IPS-18c (cell line): ENCODE results near the gene NEUROD2.

Source experiments
- H3K4me3 ChIP-seq: 2 replicates; pipeline ENCODE4 v1.7.0; 2013; ENCODE audit warnings: low read depth, mild to moderate bottlenecking, low read length, moderate library complexity; ENCODE audit not compliant: insufficient read depth
- H3K9me3 ChIP-seq: one replicate; pipeline ENCODE4 v1.6.1; 2013; ENCODE audit warnings: mild to moderate bottlenecking, low read length, moderate library complexity; ENCODE audit not compliant: control insufficient read depth, insufficient read depth

NEUROD2 gene

DNA sequence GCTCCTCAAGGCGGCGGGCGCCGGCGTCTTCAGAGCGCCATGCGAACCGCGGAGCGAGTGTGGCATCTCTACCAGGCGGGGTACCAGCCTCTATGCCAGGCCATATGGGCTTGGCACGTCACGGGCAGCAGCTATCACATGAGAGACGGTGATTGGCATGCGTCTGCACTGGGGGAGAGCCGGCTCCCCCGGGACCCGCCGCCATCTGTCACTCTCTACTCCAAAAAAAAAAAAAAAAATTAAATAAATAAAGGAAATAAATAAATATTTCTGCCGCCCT, at the start of gene NEUROD2:
NEUROD2 (minus strand) TSS at position 70 of the 280 bp plus-strand sequence. CDS start 1,321 bp downstream, outside the sequence.
- H3K9me3 ChIP-seq, result peaks cover 2% of the 10 kb centered on the region
- peak within 1 kb of the TSS; percentile 40 for H3K4me3 ChIP-seq

DNA sequence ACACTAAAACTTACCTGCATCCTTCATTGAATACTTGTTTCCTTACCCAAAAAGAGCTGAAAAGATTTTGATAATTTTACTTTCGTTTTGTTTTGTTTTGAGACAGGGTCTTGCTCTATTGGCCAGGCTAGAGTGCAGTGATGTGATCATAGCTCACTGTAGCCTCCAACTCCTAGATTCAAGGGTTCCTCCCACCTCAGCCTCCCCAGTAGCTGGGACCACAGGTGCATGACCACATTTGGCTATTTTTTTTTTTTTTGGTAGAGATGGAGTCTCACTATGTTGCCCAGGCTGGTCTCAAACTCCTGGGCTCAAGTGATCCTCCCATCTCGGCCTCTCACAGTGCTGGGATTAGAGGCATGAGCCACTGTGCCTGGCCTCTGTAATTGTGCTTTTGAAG, 47.4 kb upstream of the NEUROD2 start:
- Histone ChIP-seq H3K4me3 (no peak overlapping the region), H3K9me3 (no peaks in the 10 kb centered on the region)

DNA sequence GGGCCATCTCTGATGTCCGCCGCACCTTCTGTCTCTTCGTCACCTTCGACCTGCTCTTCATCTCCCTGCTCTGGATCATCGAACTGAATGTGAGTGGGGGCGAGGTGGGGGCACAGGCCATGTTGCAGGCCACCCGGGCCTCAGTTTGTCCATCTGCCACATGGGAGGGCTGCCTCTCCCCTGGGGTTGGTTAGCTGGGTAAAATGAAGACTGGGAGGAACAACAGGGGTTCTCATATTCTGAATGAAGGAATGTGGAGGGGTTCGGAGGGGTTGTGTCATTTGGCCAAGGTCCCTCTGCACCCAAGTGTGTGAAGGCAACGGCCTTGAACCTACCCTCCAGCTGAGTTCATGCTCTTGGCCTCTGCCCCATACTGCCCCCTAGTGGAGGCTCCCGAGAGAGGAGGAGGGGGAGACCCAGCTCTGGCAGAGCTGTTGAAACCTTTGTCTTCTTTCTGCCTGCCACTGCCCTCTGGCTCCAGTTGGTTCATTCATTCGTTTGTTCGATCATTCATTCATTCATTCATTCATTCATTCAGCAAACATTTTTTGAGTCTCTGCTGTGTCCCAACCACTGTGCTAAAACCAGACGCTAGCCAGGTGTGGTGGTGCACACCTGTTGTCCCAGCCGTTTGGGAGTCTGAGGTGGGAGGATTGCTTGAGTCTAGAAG, 46.1 kb upstream of the NEUROD2 start:
- Histone ChIP-seq H3K4me3 (no peak overlapping the region), H3K9me3 (no peaks in the 10 kb centered on the region)

DNA sequence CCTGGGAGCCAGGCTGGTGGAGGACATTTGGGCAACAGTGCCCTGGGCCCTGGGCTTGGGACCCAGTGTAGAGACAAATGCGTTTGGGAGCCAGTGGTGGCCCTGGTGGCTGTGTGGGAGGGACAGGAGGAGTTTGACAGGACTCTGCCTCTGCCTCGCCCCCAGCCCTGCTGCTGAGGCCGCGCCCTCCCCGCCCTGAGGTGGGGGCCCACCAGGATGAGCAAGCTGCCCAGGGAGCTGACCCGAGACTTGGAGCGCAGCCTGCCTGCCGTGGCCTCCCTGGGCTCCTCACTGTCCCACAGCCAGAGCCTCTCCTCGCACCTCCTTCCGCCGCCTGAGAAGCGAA, 45.6 kb upstream of the NEUROD2 start:
- no peaks in the 10 kb centered on the region for H3K9me3 ChIP-seq
- no peak overlapping the region for H3K4me3 ChIP-seq

DNA sequence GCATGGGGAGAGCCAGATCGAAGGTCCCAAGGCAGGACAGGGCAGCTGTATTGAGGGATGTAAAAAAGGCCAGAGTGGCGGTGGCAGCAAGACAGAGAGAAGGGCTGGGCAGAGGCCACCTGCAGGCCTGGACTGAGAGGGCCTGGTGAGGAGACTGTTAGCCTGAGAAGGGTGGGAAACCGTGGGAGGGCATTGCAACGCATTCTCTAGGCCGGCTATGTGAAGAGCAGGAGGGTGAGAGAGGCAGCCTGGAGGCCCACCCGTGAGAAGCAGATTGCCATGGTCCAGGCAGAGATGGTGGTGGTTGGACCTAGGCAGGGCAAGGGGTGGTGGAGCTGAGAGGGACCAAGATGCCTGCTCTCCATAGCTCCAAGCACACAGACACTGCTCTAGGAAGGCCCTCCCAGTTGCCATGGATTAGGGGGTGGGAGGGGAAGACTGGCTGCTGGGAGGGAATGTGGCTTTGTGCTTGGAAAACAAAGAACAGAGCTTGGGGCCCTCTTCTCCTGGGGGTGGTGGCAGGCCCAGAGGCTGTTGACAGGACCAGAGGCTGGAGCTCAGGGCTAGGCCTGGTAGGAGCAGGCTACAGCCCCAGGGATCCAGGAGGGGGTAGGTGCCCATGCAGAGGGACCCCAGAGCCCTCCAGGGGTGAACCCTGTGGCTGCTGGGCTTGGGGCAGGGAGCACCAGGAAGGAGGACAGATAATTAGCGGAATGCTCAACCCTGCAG, 45.0 kb upstream of the NEUROD2 start:
- Histone ChIP-seq H3K4me3 (no peak overlapping the region), H3K9me3 (no peaks in the 10 kb centered on the region)

DNA sequence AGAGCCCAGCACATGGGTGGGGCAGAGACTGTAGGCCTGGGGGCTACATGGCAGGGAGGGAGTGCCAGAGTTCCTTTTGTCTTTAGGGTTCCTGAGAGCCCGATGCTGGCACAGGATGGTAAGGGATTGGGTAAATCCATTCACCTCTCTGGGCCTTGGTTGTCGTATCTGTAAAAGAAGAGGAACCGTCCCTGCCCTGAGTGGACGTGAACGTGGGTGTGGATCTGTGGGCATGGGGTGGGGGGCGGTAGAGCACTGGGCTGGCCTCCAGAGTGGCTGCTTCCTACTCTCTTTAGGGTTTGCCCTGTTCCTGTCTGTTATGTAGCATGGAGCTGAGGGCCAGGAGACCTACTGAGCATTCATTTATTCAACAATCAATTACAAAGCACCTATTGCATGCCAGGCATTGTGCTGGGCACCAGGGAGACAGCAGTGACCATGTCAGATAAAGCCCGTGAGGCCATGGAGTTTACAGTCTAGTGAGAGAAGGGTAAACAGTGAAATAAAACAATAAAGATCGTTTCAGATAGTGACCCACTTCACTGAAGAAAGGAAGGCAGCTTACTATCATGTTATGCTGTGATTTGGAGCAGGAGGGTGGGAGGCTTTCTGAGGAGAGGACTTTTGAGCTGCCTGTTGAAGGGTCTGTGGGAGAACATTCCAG, 44.3 kb upstream of the NEUROD2 start:
- Histone ChIP-seq H3K4me3 (no peak overlapping the region), H3K9me3 (no peaks in the 10 kb centered on the region)

DNA sequence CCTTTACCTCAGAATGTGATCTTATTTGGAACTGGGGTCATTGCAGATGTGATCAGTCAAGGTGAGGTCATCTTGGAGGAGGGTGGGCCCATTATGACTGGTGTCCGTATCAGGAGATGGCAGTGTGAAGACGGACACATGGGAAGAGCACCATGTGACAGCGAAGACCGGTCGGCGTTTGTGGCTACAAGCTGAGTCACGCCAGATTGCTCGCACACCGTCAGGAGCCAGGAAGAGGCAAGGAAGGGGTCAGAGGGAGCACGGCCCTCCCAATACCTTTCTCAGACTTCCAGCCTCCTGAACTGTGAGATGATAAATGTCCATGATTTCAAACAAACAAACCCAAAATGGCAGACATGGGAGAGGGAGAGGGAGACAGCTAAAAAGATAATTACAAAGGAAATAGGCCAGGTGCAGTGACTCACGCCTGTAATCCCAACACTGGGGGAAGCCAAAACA, 42.4 kb upstream of the NEUROD2 start:
- H3K9me3 ChIP-seq, result no peaks in the 10 kb centered on the region
- H3K4me3 ChIP-seq, result no peak overlapping the region

DNA sequence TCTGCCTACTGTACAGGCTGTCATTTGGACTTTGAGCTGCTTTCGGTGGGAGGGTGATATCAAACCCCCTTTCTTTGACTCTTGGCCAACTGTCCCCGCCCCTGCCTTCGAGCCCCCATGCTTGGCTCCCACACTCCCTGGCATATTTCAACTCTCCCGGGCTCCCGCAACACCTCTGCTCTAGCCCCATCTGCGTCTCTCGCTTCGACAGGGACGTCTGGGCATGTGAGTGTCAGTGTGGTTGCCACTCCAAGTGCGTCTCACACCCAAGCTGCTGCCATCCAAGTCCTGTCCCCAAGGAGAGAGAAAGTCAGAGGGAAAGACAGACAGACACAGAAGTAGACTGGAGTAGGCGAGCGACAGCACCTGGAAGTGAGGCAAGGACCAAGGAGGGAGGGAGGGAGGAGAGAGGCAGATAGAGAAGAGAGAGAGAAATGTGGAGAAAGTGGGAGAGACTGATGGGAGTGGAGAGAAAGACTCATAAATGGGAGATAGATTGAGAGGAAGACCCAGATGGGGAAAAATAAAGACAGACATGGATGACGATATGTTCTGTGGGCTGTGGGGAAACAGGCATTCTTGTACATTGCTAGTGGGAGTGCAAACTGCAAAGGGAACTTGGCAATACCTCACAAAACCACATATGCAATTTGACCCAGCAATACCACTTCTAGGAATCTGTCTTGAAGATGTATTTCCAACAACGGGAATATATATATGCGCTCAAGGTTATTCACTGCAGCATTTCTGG, 41.1 kb upstream of the NEUROD2 start:
- H3K4me3 ChIP-seq, result no peak overlapping the region
- H3K9me3 ChIP-seq, result no peaks in the 10 kb centered on the region

DNA sequence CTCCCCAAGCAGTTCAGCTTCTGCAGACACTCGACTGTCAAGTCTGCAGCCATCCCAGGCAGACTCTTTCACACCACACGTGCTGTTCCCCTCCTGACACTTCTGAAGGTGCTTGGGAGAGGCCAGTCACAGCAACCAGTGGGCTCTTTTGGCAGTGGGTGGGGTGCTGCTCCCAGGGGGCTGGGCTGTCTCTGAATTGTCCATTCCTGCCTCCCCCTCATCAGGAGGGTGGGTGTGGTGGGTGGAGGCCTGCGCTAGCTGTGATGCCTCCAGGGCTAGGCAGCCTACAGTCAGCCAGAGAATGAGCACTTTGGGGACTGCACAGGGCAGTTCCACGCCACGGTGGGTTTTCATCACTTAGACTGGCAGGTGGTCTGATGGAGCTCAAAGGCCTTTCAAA, 39.5 kb upstream of the NEUROD2 start:
- Histone ChIP-seq H3K4me3 (no peak overlapping the region), H3K9me3 (no peaks in the 10 kb centered on the region)

DNA sequence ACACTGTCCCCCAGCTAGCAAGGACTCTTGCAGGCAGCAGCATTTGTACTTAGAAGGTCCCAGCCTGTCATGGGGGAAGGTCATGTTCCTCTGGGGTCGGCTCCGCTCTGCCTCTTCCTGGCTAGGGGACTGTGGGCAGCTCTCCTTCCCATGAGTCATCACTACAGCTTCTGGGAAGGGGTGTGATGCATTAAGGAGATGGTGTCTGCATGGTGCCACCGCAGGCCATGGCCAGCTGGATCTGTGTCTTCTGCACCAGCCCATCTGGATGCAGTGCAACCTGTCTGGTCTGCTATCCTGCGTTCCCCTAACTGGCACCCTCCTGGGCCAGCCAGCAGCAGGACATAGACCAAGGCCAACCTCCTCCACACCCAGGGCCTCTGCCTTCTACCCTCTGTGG, 35.6 kb upstream of the NEUROD2 start:
- Histone ChIP-seq H3K4me3 (no peak overlapping the region), H3K9me3 (no peaks in the 10 kb centered on the region)

DNA sequence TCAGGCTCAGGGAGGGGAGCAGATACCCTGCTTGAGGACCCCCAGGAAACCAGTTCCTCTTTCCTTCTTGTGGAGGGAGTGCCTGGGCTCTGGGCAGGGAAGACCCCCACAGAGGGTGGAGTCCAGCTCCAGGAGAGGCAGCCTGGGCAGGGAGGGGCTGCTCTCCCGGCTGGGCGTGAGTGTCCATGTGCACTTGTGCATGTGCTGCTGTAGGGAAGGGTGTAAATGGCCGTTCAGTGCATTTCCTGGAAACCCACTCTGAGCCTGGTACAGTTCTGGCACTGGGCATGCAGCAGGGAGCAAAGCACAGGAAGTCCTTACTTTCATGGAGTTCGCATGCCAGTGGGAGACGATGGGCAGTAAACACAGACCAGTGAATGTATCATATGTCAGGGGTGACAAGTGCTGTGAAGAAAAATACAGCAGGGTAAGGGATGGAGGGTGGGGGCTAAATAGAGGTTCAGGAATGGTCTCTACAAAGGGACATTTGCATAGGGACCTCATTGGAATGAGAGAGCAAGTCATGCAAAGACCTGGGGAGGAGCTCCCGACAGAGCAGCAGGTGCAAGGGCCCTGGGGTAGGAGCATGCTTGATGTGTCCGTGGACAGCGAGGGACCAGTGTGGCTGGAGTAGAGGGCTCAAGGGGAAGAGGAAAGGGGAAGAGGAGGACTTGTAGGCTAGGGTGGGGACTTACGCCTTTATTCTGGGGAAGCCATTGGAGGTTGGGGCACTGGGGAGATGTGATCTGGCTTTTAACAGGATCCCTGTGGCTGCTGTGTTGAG, 34.8 kb upstream of the NEUROD2 start:
- Histone ChIP-seq H3K9me3 (no peaks in the 10 kb centered on the region), H3K4me3 (no peak overlapping the region; the same call in 1 of the 2 replicates)

DNA sequence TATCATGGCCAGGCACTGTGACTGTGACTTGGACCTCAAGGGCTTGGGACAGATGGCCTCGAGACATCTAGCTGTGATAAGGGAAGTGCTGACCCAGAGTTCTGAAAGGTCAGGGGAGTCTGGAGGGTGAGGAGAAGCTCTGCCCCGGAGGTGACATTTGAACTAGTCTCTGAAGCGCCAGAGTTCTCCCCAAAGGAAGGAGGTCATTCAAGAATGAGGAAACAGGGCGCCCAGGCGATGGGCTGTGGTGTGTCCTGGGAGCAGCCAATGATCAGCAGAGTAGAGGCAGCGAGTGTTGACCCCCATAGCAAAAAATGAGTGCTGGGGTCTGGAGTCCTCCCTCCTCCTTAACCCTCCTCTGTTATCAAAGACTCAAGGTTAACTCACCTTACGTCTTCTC, 34.2 kb upstream of the NEUROD2 start:
- no peaks in the 10 kb centered on the region for H3K9me3 ChIP-seq
- H3K4me3 ChIP-seq, result no peak overlapping the region

DNA sequence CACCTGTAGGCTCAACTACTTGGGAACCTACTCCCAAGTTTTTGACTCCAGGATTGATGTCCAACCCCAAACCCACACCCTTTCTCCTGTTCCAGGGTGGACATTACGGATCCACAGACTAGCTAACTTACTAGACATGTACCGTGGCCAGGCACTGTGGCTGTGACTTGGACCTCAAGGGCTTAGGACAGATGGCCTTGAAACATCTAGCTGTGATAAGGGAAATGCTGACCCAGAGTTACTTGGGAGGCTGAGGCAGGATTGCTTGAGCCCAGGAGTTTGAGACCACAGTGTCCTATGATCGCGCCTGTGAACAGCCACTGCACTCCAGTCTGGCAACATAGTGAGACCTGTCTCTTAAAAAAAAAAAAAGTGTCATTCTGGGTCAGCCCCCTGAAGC, 33.4 kb upstream of the NEUROD2 start:
- H3K9me3 ChIP-seq, result no peaks in the 10 kb centered on the region
- no peak overlapping the region for H3K4me3 ChIP-seq

DNA sequence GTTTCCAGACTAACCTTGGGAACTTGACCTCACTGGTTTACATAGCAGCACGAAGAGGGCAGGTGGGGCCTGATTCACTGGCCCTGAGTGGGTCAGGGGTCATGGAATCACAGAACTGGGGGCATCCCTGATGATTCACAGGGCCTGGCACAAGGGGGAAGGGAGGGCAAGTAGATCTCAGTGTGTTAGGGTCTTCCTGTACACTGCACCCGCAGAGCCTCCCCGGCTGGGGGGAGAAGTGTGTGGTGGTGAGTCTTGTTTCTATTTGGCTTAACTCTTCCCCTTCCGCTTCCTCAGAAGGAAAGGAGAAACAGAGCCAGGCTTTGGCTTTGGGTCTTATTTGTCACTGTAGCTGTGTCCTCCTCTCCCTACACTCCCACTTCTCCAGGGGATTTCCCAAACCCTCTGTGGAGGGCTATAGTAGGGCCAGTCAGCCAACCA, 32.9 kb upstream of the NEUROD2 start:
- no peak overlapping the region for H3K4me3 ChIP-seq
- H3K9me3 ChIP-seq, result no peaks in the 10 kb centered on the region

DNA sequence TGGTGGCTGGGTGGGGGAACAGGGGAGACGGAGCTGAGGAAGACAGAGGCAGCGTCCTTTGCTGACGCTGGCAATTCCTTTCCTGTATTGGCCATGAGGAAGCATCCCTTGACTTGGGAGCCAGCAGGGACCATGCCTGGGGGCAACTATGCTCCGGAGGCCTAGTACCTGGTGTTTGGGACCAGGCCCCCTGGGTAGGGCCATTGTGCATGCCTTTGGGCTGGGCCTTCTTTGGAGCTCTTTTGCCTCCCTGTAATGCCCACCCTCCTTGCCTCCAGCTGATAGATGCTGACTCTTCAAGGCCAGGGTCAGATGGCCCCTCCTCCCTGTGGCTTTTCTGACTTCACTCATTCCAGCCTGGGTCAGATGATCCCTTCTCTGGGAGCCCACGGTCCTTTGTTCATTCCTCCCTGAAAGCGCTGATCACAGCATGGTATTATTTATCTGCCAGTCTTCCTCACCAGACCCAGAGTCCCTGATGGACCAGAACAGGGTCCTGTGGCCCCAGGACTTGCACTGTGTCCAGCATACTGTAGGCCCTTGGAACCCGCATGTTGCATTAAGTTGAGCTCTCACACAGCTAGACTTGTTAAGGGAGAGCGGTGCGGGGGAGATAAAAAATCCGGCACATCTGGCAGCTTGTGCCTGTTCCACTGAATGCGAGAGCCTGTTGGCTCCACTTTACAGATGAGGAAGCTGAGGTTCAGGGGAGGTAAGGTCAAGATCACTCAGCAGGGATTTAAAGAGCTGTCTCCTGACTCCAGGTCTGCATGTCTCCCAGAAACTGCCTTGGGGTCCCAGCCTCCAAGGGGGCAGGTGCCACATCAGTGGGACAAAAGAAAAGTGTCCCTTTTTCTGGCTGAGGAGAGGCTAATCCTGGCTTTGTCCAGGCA, 32.1 kb upstream of the NEUROD2 start:
- H3K4me3 ChIP-seq, result no peak overlapping the region; the same call in 1 of the 2 replicates
- no peaks in the 10 kb centered on the region for H3K9me3 ChIP-seq

DNA sequence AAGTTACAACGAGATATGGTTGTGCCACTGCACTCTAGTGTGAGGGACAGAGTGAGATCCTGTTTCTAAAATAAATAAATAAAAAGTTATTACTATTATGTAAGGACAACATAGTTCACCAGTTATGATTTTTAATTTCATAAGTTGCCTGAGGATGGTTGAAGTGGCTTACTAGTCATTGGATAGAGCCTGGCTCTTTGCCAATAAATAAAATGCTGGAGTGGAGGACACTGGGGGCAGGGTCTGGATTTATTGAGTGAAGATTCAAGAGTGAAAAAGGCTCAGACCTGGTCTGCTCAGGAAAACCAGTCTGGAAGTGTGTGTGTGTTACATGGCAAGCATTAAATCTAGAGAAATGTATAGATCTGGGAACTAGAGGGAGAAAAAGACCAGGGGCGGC, 31.3 kb upstream of the NEUROD2 start:
- H3K9me3 ChIP-seq, result no peaks in the 10 kb centered on the region

More for the DNA sequence above, 31.3 kb upstream of the NEUROD2 start:
- H3K4me3 ChIP-seq, result no peak overlapping the region
